Fibroblast of the aortic adventitia (primary cell): ENCODE data around the gene MTMR1. TPM values are rescaled to one million over a fixed set of nuclear protein-coding genes. Genes with fewer than 3 reads are reported as not detected.

ENCODE experiments used
- DNase-seq: peaks from one replicate; pipeline ENCODE4 v3.0.0-alpha.2; 2010; ENCODE audit warnings: low read depth
- H3K4me3 ChIP-seq: 2 replicates; pipeline ENCODE4 v1.5.1; 2011; ENCODE audit warnings: low read depth, mild to moderate bottlenecking, control low read depth, low read length, moderate library complexity
- total RNA-seq: library from RNA; depleted of rRNA; stranded (reverse); fragments of >200 nt; gene quantifications from 2 replicates; pipeline ENCODE4 v1.2.3, GENCODE V29; 2012; ENCODE audit warnings: low replicate concordance
- TF ChIP-seq, protein P1 (sequence below): IDR thresholded peaks from 2 replicates; pipeline ENCODE4 v1.5.1; 2011; ENCODE audit warnings: mild to moderate bottlenecking, low read length, control low read depth, inconsistent platforms; ENCODE audit not compliant: insufficient read depth

The MTMR1 gene
- total RNA-seq, 1 donor: 21.6 TPM

DNA sequence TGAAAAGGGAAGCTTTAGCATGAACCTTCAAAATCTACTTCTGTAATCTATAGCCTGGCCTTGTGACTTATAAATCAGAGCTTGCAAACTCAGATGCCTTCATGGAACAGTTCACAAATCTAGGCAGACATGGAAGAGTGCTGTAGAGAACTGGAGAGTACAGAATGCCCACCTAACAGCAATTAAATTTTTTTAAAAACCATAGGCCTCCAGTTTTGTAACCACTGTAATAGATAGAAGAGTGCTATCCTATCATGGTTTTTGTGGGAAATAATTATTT is 10.4 kb downstream of the MTMR1 start:
- no peak overlapping the region for H3K4me3 ChIP-seq
- no peak for DNase-seq
- TF ChIP-seq, protein P1, sequence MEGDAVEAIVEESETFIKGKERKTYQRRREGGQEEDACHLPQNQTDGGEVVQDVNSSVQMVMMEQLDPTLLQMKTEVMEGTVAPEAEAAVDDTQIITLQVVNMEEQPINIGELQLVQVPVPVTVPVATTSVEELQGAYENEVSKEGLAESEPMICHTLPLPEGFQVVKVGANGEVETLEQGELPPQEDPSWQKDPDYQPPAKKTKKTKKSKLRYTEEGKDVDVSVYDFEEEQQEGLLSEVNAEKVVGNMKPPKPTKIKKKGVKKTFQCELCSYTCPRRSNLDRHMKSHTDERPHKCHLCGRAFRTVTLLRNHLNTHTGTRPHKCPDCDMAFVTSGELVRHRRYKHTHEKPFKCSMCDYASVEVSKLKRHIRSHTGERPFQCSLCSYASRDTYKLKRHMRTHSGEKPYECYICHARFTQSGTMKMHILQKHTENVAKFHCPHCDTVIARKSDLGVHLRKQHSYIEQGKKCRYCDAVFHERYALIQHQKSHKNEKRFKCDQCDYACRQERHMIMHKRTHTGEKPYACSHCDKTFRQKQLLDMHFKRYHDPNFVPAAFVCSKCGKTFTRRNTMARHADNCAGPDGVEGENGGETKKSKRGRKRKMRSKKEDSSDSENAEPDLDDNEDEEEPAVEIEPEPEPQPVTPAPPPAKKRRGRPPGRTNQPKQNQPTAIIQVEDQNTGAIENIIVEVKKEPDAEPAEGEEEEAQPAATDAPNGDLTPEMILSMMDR: no peak

GRCh38 chrX:150704030-150704613 is 10.9 kb downstream of the MTMR1 start:
- TF ChIP-seq, protein P1: no peak
- H3K4me3 ChIP-seq: no peak overlapping the region
- peak; percentile 63 for DNase-seq

DNA sequence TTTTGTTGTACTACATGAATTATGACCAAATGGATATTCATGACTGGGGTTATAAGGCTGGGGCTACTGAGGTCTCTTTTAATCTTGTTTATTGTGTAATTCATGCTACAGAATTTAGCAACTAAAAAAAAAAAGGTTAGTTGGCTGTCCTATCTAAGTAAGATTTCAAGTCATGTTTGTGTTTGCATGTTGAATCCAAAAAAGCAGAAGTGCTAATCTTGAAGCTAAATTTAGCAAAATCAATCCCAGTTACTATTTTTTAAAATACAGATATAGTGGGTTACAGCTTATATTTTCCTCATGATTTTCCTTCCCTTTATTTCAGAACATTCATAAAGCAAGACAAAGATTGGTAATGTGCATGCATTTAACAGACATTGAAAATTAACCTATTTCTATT is 19.4 kb downstream of the MTMR1 start:
- TF ChIP-seq, protein P1: no peak
- no peak overlapping the region for H3K4me3 ChIP-seq
- no peak for DNase-seq

GRCh38 chrX:150715184-150715583 is 22.0 kb downstream of the MTMR1 start:
- no peak for DNase-seq

GRCh38 chrX:150719621-150720020 is 26.4 kb downstream of the MTMR1 start:
- TF ChIP-seq, protein P1: no peak
- DNase-seq: no peak
- no peak overlapping the region for H3K4me3 ChIP-seq

More at GRCh38 chrX:150715184-150715583, 22.0 kb downstream of the MTMR1 start:
- TF ChIP-seq, protein P1: no peak
- no peak overlapping the region for H3K4me3 ChIP-seq

DNA sequence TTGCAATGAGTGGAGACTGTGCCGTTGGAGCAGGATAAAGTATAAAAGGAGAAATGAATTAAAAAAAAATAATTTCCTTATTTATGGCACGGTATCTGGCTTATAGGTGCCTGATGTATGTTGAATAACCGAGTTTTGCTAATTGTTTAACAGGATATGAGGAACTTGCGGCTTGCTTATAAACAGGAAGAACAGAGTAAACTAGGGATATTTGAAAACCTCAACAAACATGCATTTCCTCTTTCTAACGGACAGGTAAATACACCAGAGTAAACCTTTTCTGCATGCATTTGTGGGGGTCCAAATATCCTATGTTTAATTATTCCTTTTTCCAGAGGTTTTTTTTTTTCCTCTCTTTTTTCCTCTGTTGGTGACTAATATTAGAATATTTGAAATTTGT is 36.8 kb downstream of the MTMR1 start:
- TF ChIP-seq, protein P1: no peak
- H3K4me3 ChIP-seq: no peak overlapping the region
- DNase-seq: no peak

DNA sequence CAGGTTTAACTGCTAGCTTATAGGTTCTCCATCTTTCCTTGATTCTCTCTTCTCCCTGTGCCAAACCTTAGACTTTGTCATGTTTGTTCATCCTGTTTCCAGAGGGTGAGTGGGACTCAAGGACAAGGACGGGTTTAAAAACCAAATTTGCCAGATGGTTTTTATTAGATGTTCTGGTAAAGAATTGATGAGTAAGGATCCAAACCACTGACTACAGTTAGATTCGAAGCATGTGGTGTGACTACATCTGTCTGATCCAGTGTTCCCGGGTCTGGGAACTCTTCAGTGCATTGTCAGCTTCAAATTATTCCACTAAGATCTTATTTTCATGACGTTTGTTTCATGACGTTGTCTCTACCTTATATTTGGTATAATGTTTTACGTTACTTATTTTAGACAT is 37.5 kb downstream of the MTMR1 start:
- peak; percentile 28 for DNase-seq
- TF ChIP-seq, protein P1: no peak
- H3K4me3 ChIP-seq: no peak overlapping the region
